GM12878 (cell line): ENCODE measurements around the gene CLEC17A.

Experiments used
- NFIC ChIP-seq: IDR thresholded peaks from 2 replicates; pipeline ENCODE4 v1.6.1; 2012; ENCODE audit warnings: low read depth, mild to moderate bottlenecking, inconsistent platforms, low read length, moderate library complexity
- POLR2AphosphoS5 ChIP-seq: IDR thresholded peaks from 2 replicates; pipeline ENCODE4 v1.6.1; 2011; ENCODE audit warnings: mild to moderate bottlenecking, low read length, inconsistent platforms
- SIX5 ChIP-seq: IDR thresholded peaks from 2 replicates; pipeline ENCODE4 v1.6.1; 2011; ENCODE audit warnings: mild to moderate bottlenecking, low read depth, low read length, moderate library complexity; ENCODE audit not compliant: severe bottlenecking
- SPI1 ChIP-seq: IDR thresholded peaks from 2 replicates; pipeline ENCODE4 v1.6.1; 2011; ENCODE audit warnings: low read depth, mild to moderate bottlenecking, low read length, moderate library complexity, borderline replicate concordance; ENCODE audit not compliant: insufficient read depth
- TAF1 ChIP-seq: IDR thresholded peaks from 2 replicates; pipeline ENCODE4 v1.6.1; 2011; ENCODE audit warnings: mild to moderate bottlenecking, low read depth, low read length, borderline replicate concordance
- ZSCAN29 ChIP-seq: fragments of 450-650 bp; IDR thresholded peaks from 2 replicates; pipeline ENCODE4 v1.6.1; 2017; ENCODE audit warnings: mild to moderate bottlenecking, moderate library complexity
- TF ChIP-seq, protein P1 (sequence below), 3 experiments: IDR thresholded peaks in 2 of 3; conservative IDR thresholded peaks in 1 of 3; 2 replicates each; pipeline ENCODE4 v1.5.1; 2011; ENCODE audit warnings: low read depth in 3 of 3, low read length in 3 of 3, mild to moderate bottlenecking in 3 of 3, control low read depth in 2 of 3, moderate library complexity in 2 of 3, inconsistent platforms in 1 of 3, mixed read lengths in 1 of 3; ENCODE audit not compliant: control insufficient read depth in 2 of 3, insufficient read depth in 1 of 3; ENCODE audit errors: extremely low read depth in 1 of 3

DNA sequence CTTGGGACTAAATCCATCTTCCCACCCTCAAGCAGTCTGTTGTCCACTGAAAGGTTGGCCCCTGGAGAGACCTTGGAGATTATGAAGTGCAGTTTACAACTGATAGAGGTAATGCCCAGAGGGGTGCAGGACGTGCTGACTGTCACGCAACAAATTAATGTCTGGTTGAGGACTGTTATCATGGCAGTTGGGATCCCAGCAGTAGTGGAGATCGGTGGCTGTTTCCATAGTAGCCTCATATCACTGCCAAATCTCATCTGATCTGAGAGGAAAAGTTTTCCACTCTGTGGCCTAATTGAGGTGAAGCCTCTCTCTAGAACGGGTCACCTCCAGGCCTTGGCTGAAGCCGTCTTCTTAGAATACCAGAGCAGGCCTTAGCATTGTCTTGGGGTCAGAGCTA is 49.4 kb upstream of the CLEC17A start:
- TF ChIP-seq, protein P1, sequence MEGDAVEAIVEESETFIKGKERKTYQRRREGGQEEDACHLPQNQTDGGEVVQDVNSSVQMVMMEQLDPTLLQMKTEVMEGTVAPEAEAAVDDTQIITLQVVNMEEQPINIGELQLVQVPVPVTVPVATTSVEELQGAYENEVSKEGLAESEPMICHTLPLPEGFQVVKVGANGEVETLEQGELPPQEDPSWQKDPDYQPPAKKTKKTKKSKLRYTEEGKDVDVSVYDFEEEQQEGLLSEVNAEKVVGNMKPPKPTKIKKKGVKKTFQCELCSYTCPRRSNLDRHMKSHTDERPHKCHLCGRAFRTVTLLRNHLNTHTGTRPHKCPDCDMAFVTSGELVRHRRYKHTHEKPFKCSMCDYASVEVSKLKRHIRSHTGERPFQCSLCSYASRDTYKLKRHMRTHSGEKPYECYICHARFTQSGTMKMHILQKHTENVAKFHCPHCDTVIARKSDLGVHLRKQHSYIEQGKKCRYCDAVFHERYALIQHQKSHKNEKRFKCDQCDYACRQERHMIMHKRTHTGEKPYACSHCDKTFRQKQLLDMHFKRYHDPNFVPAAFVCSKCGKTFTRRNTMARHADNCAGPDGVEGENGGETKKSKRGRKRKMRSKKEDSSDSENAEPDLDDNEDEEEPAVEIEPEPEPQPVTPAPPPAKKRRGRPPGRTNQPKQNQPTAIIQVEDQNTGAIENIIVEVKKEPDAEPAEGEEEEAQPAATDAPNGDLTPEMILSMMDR (IDR thresholded peaks at IDR 0.05 in 2 of 3, conservative IDR thresholded peaks at IDR 0.05 in 1 of 3; ENCODE audit: control insufficient read depth in 2 of 3, extremely low read depth in 1 of 3, insufficient read depth in 1 of 3, low read depth in 3 of 3, low read length in 3 of 3), result no peak
- TF ChIP-seq SPI1 (no peak), NFIC (no peak), POLR2AphosphoS5 (no peak), ZSCAN29 (no peak), TAF1 (no peak), SIX5 (no peak)
